Activated effector memory CD4-positive, alpha-beta T cell treated with anti-CD3 and anti-CD28 coated beads, Interleukin-2, amount 50 U/mL, for 16 hours (primary cell): Measurements from ENCODE around the gene MC4R.

Experiments
- DNase-seq: peaks from one replicate; pipeline ENCODE4 v3.0.0-alpha.2; 2020

The MC4R gene

DNA sequence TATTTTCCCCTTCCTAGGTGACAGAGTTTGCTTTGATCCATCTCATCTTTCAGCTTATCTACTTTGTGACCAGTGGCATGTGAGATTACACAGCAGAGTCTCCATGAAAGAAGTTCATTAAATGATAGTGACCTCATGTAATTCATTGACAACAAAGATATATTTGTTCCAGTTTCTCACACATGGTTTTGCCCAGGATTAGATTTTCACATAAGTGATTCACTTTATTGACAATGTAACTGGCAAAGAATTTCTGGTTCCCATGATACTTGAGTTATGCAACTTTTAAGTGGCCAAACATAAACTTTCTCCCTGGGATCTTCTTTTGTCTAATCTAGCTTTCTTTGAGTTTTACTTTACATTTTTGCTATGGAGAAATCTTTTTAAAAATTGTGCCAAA lies 50.0 kb downstream of the MC4R start:
- DNase-seq, result no peak
